ENCODE measurements around the gene CPNE6.

The CPNE6 gene

DNA sequence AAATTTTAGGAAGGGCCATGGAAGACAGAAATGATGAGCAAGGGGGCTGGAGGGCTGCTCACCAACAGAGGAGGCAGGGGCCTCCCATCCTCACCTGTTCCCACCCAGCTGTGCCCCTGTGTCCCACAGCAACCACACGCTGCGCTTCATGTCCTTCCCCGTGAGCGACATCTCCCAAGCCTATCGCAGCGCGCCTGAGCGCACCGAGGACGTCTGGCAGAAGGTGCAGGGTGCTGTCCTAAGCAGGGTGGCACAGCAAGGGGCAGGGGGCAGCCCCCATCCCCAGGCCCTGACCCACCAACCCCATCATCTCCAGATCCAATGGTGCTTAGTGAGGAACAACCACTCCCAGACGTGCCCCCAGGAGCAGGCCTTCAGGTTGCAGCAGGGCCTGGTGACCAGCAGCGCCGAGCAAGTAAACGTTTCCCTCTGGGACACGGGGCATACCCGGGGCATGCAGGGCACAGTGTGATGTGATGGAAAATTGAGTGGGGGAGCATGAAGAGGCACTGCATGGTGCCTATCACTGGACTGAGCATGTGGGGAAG, 11.4 kb upstream of the CPNE6 start:
- Mint-ChIP-seq H3K27me3 (peaks cover 6% of the 10 kb centered on the region), H3K36me3 (ENCODE audit: low read depth) (no peaks in the 10 kb centered on the region), H3K27ac (no peak overlapping the region), H3K4me1 (no peaks in the 10 kb centered on the region), H3K9me3 (no peaks in the 10 kb centered on the region), H3K4me3 (no peak overlapping the region)
- ATAC-seq, result no peak
- DNase-seq, result no peak

DNA sequence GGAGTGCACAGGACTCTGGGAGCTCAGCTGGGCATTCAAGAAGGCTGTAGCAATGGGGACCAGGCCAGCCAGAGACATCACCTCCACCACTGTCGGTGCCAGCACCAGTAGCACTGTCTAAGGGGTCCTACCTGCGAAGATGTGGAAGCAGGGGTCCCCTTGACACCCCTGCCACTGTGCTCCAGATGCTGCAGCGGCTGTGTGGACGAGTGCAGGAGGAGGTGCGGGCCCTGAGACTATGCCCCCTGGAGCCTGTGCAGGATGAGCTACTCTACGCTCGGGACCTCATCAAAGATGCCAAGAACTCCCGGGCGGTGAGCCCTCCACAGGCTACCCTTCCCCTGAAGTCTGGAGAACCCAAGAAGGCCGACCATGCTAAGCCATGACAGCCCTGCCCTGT, 10.9 kb upstream of the CPNE6 start:
- H3K4me3 Mint-ChIP-seq, result no peak overlapping the region
- DNase-seq, result no peak

DNA sequence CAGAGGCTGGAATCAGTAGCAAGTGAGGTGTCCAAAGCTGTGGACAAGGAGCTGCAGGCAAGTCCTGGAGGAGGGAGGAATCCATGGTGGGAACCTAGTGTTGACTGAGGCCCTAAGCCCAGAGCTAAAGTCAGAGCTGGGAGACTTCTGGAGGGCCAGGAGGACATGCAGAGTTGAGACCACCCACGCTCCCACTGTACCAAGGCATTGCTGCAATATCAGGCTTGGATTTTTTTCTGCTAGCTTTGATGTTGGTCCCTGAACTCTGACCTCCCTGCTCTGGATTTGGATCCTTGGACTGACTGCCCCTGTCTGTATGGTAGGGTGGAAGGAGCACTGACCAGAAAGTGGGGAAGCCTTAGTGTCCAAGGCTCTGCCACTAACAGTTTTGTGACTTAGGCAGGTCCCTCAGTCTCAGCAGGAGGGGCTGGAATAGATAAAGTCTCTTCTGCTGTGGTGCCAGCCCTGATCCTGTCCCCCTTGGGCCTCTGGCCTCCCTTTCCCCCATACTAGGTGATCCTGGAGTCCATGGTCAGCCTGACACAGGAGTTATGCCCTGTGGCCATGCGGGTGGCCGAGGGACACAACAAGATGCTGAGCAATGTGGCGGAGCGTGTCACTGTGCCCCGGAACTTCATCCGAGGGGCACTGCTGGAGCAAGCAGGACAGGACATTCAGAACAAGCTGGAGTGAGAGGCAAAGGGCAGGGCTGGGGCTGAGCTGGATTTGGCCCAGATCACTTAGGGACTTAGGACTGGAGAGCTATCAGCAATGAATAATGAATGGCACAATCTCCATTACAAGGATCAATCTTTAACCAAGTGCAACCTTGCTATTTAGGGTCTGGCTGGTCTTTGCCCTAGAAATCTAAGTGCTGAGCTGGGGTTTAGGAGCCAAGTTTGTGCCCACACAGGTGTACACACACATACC, 10.1 kb upstream of the CPNE6 start:
- ATAC-seq, result no peak
- DNase-seq, result no peak
- Mint-ChIP-seq H3K4me3 (no peak overlapping the region), H3K9me3 (no peaks in the 10 kb centered on the region), H3K27ac (no peak overlapping the region), H3K4me1 (no peaks in the 10 kb centered on the region), H3K36me3 (ENCODE audit: low read depth) (no peaks in the 10 kb centered on the region), H3K27me3 (peaks cover 4% of the 10 kb centered on the region)

More for the DNA sequence above, 10.9 kb upstream of the CPNE6 start:
- Mint-ChIP-seq H3K4me1 (no peaks in the 10 kb centered on the region), H3K27ac (no peak overlapping the region), H3K9me3 (no peaks in the 10 kb centered on the region), H3K27me3 (peaks cover 4% of the 10 kb centered on the region), H3K36me3 (ENCODE audit: low read depth) (no peaks in the 10 kb centered on the region)
- ATAC-seq, result no peak

- H3K27ac Mint-ChIP-seq, result no peak overlapping the region
- no peak for ATAC-seq
- no peaks in the 10 kb centered on the region for H3K27me3 Mint-ChIP-seq
- H3K4me3 Mint-ChIP-seq, result no peak overlapping the region
- H3K9me3 Mint-ChIP-seq, result no peaks in the 10 kb centered on the region
- H3K36me3 Mint-ChIP-seq (ENCODE audit: low read depth), result no peaks in the 10 kb centered on the region
- DNase-seq, result no peak
- H3K4me1 Mint-ChIP-seq, result no peaks in the 10 kb centered on the region
These were observed 9.0 kb upstream of the CPNE6 start for GRCh38 chr14:24062216-24062980.

- H3K9me3 Mint-ChIP-seq, result no peaks in the 10 kb centered on the region
- no peak overlapping the region for H3K27ac Mint-ChIP-seq
- no peaks in the 10 kb centered on the region for H3K27me3 Mint-ChIP-seq
- no peak for ATAC-seq
- H3K36me3 Mint-ChIP-seq (ENCODE audit: low read depth), result no peaks in the 10 kb centered on the region
- H3K4me1 Mint-ChIP-seq, result no peaks in the 10 kb centered on the region
- no peak for DNase-seq
- no peak overlapping the region for H3K4me3 Mint-ChIP-seq
These were observed 8.0 kb upstream of the CPNE6 start for GRCh38 chr14:24063263-24063836.

- H3K27me3 Mint-ChIP-seq, result no peaks in the 10 kb centered on the region
These were observed 7.1 kb upstream of the CPNE6 start for GRCh38 chr14:24064091-24064795.

DNA sequence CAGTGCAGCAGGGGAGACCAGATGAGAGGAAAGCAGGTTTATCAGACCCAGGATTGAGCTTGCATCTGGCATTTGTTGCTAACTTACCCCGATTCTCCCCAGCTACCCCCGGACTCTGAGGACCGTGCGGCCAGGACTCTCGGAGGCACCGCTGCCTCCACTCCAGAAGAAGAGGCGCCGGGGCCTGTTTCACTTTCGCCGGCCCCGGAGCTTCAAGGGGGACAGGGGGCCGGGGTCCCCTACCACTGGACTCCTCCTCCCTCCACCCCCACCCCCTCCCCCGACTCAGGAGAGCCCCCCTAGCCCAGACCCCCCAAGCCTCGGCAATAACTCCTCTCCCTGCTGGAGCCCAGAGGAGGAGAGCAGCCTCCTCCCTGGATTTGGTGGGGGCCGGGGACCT, 6.5 kb upstream of the CPNE6 start:
- H3K36me3 Mint-ChIP-seq (ENCODE audit: low read depth), result no peaks in the 10 kb centered on the region
- no peak overlapping the region for H3K27ac Mint-ChIP-seq
- ATAC-seq, result no peak
- H3K27me3 Mint-ChIP-seq, result peaks cover 4% of the 10 kb centered on the region
- H3K4me3 Mint-ChIP-seq, result no peak overlapping the region
- no peak for DNase-seq
- no peaks in the 10 kb centered on the region for H3K4me1 Mint-ChIP-seq
- H3K9me3 Mint-ChIP-seq, result no peaks in the 10 kb centered on the region

More at GRCh38 chr14:24064091-24064795, 7.1 kb upstream of the CPNE6 start:
- no peak for ATAC-seq
- DNase-seq, result no peak
- Mint-ChIP-seq H3K27ac (no peak overlapping the region), H3K4me3 (no peak overlapping the region), H3K4me1 (no peaks in the 10 kb centered on the region), H3K36me3 (ENCODE audit: low read depth) (no peaks in the 10 kb centered on the region), H3K9me3 (no peaks in the 10 kb centered on the region)

- no peaks in the 10 kb centered on the region for H3K36me3 Mint-ChIP-seq (ENCODE audit: low read depth)
These were observed 6.0 kb upstream of the CPNE6 start for GRCh38 chr14:24065408-24065807.

GRCh38 chr14:24066496-24067132, 4.7 kb upstream of the CPNE6 start:
- Mint-ChIP-seq H3K4me1 (peaks cover 10% of the 10 kb centered on the region), H3K27me3 (peaks cover 5% of the 10 kb centered on the region), H3K4me3 (no peak overlapping the region), H3K27ac (no peak overlapping the region), H3K36me3 (ENCODE audit: low read depth) (no peaks in the 10 kb centered on the region), H3K9me3 (no peaks in the 10 kb centered on the region)
- no peak for ATAC-seq
- DNase-seq, result no peak

More at GRCh38 chr14:24065408-24065807, 6.0 kb upstream of the CPNE6 start:
- no peaks in the 10 kb centered on the region for H3K9me3 Mint-ChIP-seq
- no peak overlapping the region for H3K27ac Mint-ChIP-seq
- DNase-seq (no peak), ATAC-seq (no peak)
- H3K4me3 Mint-ChIP-seq, result no peak overlapping the region
- peaks cover 5% of the 10 kb centered on the region for H3K27me3 Mint-ChIP-seq
- peaks cover 2% of the 10 kb centered on the region for H3K4me1 Mint-ChIP-seq

DNA sequence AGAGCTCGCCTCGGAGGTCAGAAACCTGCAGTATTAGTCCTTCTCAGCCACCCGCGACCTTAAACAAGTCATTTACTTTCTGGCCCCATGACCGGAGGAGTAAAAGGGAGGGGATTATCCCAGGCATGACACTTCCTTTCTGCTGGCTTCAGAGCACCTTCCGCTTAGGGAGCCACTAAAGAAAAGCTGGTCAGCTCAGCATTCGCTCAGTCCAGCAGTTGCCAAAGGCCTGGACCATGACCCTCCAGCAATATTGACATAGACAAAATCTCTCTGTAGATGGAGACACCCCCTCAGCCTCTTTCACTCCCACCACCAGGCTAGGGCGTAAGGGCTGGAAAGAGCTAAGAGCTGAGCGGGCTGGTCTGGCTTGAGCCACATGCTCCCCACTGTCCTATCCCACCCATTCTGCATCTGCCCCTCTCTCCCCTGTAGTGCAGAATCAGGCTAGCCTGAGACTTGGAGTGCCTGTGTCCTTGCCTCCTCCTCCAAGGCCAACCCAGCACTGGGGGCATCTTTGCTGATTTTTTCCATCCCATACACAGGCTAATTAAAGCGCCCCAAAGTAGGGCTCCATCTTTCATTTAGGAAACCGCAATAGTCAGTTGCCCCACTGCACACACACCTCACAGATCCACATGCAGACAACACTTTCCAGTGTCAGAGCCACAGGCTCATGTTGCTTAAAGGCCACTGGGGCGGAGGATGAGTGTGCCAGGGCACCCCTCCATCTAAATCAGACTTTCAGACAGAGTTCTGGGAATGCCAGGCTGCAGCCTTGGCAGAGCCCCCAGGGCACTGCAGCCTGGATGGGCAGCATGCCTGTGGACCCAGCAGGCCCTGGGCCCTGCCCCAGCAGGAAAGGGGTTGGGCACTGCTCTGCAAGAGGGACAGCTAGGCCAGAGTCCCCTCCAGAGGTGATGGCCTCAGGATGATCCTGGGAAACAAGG, 4.0 kb upstream of the CPNE6 start:
- no peak overlapping the region for H3K27ac Mint-ChIP-seq
- H3K4me3 Mint-ChIP-seq, result no peak overlapping the region
- H3K27me3 Mint-ChIP-seq, result peaks cover 5% of the 10 kb centered on the region
- DNase-seq (no peak), ATAC-seq (no peak)
- H3K9me3 Mint-ChIP-seq, result no peaks in the 10 kb centered on the region
- peaks cover 10% of the 10 kb centered on the region for H3K4me1 Mint-ChIP-seq
- H3K36me3 Mint-ChIP-seq (ENCODE audit: low read depth), result no peaks in the 10 kb centered on the region

- ATAC-seq, result no peak
- Mint-ChIP-seq H3K9me3 (no peaks in the 10 kb centered on the region), H3K27me3 (peaks cover 5% of the 10 kb centered on the region), H3K4me1 (peaks cover 10% of the 10 kb centered on the region), H3K27ac (no peak overlapping the region), H3K4me3 (no peak overlapping the region), H3K36me3 (ENCODE audit: low read depth) (no peaks in the 10 kb centered on the region)
- no peak for DNase-seq
These were observed 2.5 kb upstream of the CPNE6 start for GRCh38 chr14:24068711-24069410.

GRCh38 chr14:24069411-24069735, 2.0 kb upstream of the CPNE6 start:
- H3K9me3 Mint-ChIP-seq, result no peaks in the 10 kb centered on the region
- ATAC-seq (no peak), DNase-seq (no peak)
- H3K27me3 Mint-ChIP-seq, result peaks cover 5% of the 10 kb centered on the region
- H3K4me3 Mint-ChIP-seq, result no peak overlapping the region
- H3K36me3 Mint-ChIP-seq (ENCODE audit: low read depth), result no peaks in the 10 kb centered on the region
- no peak overlapping the region for H3K27ac Mint-ChIP-seq
- H3K4me1 Mint-ChIP-seq, result peaks cover 10% of the 10 kb centered on the region

Measured in activated naive CD8-positive, alpha-beta T cell treated with anti-CD3 and anti-CD28 coated beads, Interleukin-2, amount 50 U/mL, for 24 hours (primary cell).